Glutamatergic neuron (in vitro differentiated cells): ENCODE data around the gene UQCRH. TPM values are rescaled to one million over a fixed set of nuclear protein-coding genes. Genes with fewer than 3 reads are reported as not detected.
A peak's percentile ranks its signal among the peaks of the same experiment; 100 is the strongest.

ENCODE experiments used
- DNase-seq: peaks from one replicate; pipeline ENCODE4 v3.0.0; 2022
- H3K27ac Mint-ChIP-seq: one replicate; pipeline ENCODE4 v1.8.0; 2020; ENCODE audit warnings: mild to moderate bottlenecking, mixed read lengths, inconsistent platforms; ENCODE audit not compliant: unreplicated experiment
- H3K27me3 Mint-ChIP-seq: one replicate; pipeline ENCODE4 v1.8.0; 2020; ENCODE audit warnings: mild to moderate bottlenecking, moderate library complexity, mixed read lengths, inconsistent platforms; ENCODE audit not compliant: unreplicated experiment
- H3K36me3 Mint-ChIP-seq: one replicate; pipeline ENCODE4 v1.8.0; 2020; ENCODE audit warnings: mild to moderate bottlenecking, mixed read lengths, inconsistent platforms; ENCODE audit not compliant: unreplicated experiment
- H3K4me1 Mint-ChIP-seq: one replicate; pipeline ENCODE4 v1.8.0; 2020; ENCODE audit warnings: mild to moderate bottlenecking, low read depth, mixed read lengths, inconsistent platforms; ENCODE audit not compliant: unreplicated experiment
- H3K4me3 Mint-ChIP-seq: one replicate; pipeline ENCODE4 v1.8.0; 2020; ENCODE audit warnings: mild to moderate bottlenecking, mixed read lengths, inconsistent platforms; ENCODE audit not compliant: unreplicated experiment
- H3K9me3 Mint-ChIP-seq: one replicate; pipeline ENCODE4 v1.8.0; 2020; ENCODE audit warnings: mild to moderate bottlenecking, moderate library complexity, mixed read lengths, inconsistent platforms; ENCODE audit not compliant: unreplicated experiment
- CTCF ChIP-seq: fragments of 200-600 bp; sonication (generic); IDR thresholded peaks from one replicate; pipeline ENCODE4 v1.5.0; 2021; ENCODE audit not compliant: partially characterized antibody, unreplicated experiment
- total RNA-seq: library from RNA; stranded (reverse); fragmentation: NEBNext Ultra II Directional; extraction: Animal tissue kit (Norgen Biotek cat#: 25700); gene quantifications from one replicate; pipeline ENCODE4 v1.2.1, GENCODE V29; 2021; ENCODE audit not compliant: unreplicated experiment

Gene UQCRH
- total RNA-seq, 1 donor from 2014 or later, result 271 TPM

DNA sequence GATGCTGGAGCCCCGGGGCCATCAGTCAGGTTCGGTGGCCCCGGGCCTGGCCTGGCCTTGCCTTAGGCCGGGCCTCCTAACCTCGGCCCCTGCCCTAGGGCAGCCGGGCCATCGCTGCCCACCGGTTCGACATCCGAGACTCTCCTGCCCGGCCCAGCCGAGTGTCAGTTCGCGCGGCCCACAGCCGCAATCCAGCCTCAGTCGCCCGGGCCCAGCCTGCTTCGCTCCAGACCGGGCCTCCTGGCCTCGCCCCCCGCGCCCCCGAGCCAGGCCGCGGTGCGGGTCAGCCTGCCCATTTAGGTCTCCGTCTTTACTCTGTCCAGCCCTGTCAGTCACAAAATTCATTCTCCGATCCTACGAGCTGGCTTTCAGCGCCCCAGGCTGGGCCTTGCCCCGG is 859 bp upstream of the UQCRH start:
- Mint-ChIP-seq H3K4me3 (peak overlapping the region; percentile 100), H3K4me1 (peaks cover 23% of the 10 kb centered on the region), H3K27ac (peak overlapping the region; percentile 98), H3K36me3 (no peaks in the 10 kb centered on the region), H3K27me3 (peaks cover 2% of the 10 kb centered on the region), H3K9me3 (peaks cover 7% of the 10 kb centered on the region)
- DNase-seq, result peak; percentile 52
- TF ChIP-seq CTCF, result no peak

DNA sequence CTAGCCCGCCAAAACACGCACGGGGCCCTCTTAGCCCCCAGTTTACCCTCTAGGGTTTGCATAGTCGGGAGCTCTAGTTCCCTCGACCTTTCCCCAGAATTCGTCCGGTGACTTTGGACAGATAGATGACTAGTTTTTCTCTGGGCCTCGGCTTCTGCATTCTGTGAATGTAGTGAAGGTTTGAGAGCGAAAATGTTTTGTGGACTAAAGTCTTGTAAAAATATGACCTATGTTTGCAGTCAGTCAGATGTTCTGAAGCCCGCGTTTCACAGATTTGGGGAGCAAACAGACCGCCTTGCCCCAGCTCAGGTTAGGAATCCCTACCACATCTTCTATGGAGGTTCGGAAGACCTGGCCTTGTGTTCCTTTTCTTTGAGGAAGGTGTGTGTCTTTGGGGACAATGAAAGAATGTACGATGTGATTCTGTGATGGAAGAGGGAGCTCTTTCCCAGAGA is 401 bp downstream of the UQCRH start:
- no peak for DNase-seq

GRCh38 chr1:46306159-46306530 is 2.6 kb downstream of the UQCRH start:
- Mint-ChIP-seq H3K4me1 (peaks cover 18% of the 10 kb centered on the region), H3K4me3 (peak overlapping the region; percentile 4), H3K36me3 (peaks cover 5% of the 10 kb centered on the region), H3K27me3 (peaks cover 1% of the 10 kb centered on the region), H3K9me3 (peaks cover 7% of the 10 kb centered on the region), H3K27ac (no peak overlapping the region)
- DNase-seq, result no peak
- TF ChIP-seq CTCF, result no peak

More for the DNA sequence above, 401 bp downstream of the UQCRH start:
- peak overlapping the region; percentile 98 for H3K27ac Mint-ChIP-seq
- H3K36me3 Mint-ChIP-seq, result no peaks in the 10 kb centered on the region
- peaks cover 26% of the 10 kb centered on the region for H3K4me1 Mint-ChIP-seq
- peaks cover 4% of the 10 kb centered on the region for H3K27me3 Mint-ChIP-seq
- H3K9me3 Mint-ChIP-seq, result peaks cover 9% of the 10 kb centered on the region
- H3K4me3 Mint-ChIP-seq, result peak overlapping the region; percentile 100
- TF ChIP-seq CTCF, result no peak

DNA sequence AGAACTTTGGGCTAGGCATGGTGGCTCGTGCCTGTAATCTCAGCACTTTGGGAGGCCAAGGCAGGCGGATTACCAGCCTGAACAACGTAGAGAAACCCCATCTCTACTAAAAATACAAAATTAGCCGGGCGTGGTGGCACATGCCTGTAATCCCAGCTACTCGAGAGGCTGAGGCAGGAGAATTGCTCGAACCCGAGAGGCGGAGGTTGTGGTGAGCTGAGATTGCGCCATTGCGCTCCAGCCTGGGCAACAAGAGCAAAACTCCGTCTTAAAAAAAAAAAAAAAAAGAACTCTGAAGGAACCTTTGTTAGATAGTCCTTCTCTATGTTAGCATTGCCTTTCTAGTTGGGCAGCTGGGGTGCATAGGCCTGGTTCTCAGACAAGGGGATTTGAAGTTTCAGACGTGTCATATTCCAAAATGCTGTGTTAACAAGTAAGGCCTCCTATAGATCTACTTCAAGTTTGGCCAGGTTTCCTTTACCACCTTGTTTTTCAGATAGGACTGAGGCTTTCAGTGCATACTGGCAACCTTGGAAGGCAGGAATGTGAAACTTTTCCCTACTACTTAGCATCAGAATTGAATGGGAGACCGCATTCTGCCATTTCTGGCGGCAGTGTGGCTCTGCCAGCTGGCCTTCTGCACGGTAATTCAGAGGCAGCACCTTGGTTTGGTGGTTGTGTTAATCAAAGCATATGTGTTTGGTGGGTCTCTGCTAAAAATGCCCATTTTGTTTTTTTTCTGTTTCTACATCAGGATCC is 6.1 kb downstream of the UQCRH start:
- no peak for TF ChIP-seq CTCF
- Mint-ChIP-seq H3K27ac (no peak overlapping the region), H3K4me1 (peaks cover 12% of the 10 kb centered on the region), H3K27me3 (peaks cover 1% of the 10 kb centered on the region), H3K9me3 (peaks cover 1% of the 10 kb centered on the region), H3K36me3 (peaks cover 5% of the 10 kb centered on the region), H3K4me3 (no peak overlapping the region)
- DNase-seq, result no peak

DNA sequence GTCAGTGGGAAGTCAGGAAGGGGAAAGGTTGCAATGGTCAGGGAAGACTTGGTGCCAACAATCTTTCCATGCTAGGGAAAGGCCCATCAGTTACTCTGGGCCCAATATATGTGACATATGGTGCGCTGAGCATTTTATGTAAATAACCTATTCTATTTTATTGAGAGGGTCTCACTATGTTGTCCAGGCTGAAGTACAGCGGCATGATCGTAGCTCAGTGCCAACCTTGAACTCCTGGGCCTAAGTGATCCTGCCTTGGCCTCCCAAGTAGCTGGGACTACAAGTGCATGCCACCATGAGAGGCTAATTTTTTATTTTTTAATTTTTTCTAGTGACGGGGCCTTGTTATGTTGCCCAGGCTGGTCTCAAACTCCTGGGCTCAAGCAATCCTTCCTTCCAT is 6.8 kb downstream of the UQCRH start:
- H3K36me3 Mint-ChIP-seq, result peaks cover 5% of the 10 kb centered on the region
- peaks cover 1% of the 10 kb centered on the region for H3K9me3 Mint-ChIP-seq
- DNase-seq, result no peak
- peaks cover 1% of the 10 kb centered on the region for H3K27me3 Mint-ChIP-seq
- H3K4me1 Mint-ChIP-seq, result peaks cover 12% of the 10 kb centered on the region
- no peak for TF ChIP-seq CTCF
- no peak overlapping the region for H3K4me3 Mint-ChIP-seq
- no peak overlapping the region for H3K27ac Mint-ChIP-seq
